Glutamatergic neuron (in vitro differentiated cells): ENCODE results near the gene FGD5. TPM values are rescaled to one million over a fixed set of nuclear protein-coding genes. Genes with fewer than 3 reads are reported as not detected.
"Not testable (repeated sequence)": the region's sequence is repeated elsewhere in the genome, so short reads cannot be mapped to it uniquely, and the experiment has no call there.

Experiments used
- DNase-seq: peaks from one replicate; pipeline ENCODE4 v3.0.0; 2022
- H3K27ac Mint-ChIP-seq: one replicate; pipeline ENCODE4 v1.8.0; 2020; ENCODE audit warnings: mild to moderate bottlenecking, mixed read lengths, inconsistent platforms; ENCODE audit not compliant: unreplicated experiment
- H3K27me3 Mint-ChIP-seq: one replicate; pipeline ENCODE4 v1.8.0; 2020; ENCODE audit warnings: mild to moderate bottlenecking, moderate library complexity, mixed read lengths, inconsistent platforms; ENCODE audit not compliant: unreplicated experiment
- H3K36me3 Mint-ChIP-seq: one replicate; pipeline ENCODE4 v1.8.0; 2020; ENCODE audit warnings: mild to moderate bottlenecking, mixed read lengths, inconsistent platforms; ENCODE audit not compliant: unreplicated experiment
- H3K4me1 Mint-ChIP-seq: one replicate; pipeline ENCODE4 v1.8.0; 2020; ENCODE audit warnings: mild to moderate bottlenecking, low read depth, mixed read lengths, inconsistent platforms; ENCODE audit not compliant: unreplicated experiment
- H3K4me3 Mint-ChIP-seq: one replicate; pipeline ENCODE4 v1.8.0; 2020; ENCODE audit warnings: mild to moderate bottlenecking, mixed read lengths, inconsistent platforms; ENCODE audit not compliant: unreplicated experiment
- H3K9me3 Mint-ChIP-seq: one replicate; pipeline ENCODE4 v1.8.0; 2020; ENCODE audit warnings: mild to moderate bottlenecking, moderate library complexity, mixed read lengths, inconsistent platforms; ENCODE audit not compliant: unreplicated experiment
- CTCF ChIP-seq: fragments of 200-600 bp; sonication (generic); IDR thresholded peaks from one replicate; pipeline ENCODE4 v1.5.0; 2021; ENCODE audit not compliant: partially characterized antibody, unreplicated experiment
- total RNA-seq: library from RNA; stranded (reverse); fragmentation: NEBNext Ultra II Directional; extraction: Animal tissue kit (Norgen Biotek cat#: 25700); gene quantifications from one replicate; pipeline ENCODE4 v1.2.1, GENCODE V29; 2021; ENCODE audit not compliant: unreplicated experiment

The FGD5 gene
- total RNA-seq, 1 donor from 2014 or later = 3.1 TPM

DNA sequence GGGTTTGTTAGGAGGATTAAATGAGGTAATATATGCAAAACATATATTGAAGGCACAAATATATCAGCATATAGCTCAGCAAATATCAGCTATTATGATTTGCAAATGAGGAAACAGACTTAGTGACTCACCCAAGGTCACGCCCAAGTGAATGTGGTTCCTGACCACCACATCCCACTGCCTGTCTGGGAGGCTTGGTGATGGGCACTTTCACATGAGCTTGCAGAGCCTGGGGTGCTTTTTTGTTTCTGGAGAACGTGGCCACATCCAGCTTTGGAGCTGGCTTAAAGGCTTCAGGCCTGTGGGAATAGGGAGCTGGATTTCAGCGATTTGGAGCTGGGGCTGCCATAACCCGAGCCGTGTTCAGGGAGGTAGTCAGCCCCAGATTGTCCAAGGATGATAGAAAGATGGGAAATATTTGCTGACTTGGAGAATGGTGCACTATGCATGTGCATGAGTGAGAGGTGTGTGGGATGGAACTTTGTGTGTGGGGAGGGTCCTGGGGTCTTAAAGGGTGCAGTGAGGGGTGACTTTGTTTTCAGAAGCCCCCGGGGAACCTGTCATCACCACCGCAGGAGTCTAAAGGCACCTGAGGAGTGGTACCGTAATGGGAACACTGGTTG lies 12.0 kb upstream of the FGD5 start:
- H3K4me1 Mint-ChIP-seq = no peaks in the 10 kb centered on the region
- no peak overlapping the region for H3K27ac Mint-ChIP-seq
- peaks cover 16% of the 10 kb centered on the region for H3K27me3 Mint-ChIP-seq
- TF ChIP-seq CTCF = no peak
- peaks cover 2% of the 10 kb centered on the region for H3K9me3 Mint-ChIP-seq
- DNase-seq = no peak
- H3K36me3 Mint-ChIP-seq = no peaks in the 10 kb centered on the region
- H3K4me3 Mint-ChIP-seq = no peak overlapping the region

DNA sequence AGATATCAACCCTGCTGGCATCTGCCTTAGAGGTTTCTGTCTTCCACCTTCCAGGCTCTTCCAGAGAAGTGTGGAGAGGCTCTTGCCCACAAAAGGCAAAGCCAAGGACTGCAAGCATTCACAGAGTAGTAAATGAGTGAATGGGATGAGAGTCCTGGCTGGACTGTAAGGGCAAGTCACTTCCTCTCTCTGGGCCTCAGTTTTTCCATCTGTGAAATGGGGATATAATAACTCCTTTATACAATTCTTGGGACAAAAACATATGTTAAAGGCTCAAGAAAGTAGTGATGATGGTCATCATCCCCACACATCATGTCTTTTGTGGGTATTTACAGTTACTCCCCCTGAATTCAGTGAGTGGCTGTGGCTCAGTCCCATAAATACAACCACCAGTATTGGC lies 10.7 kb upstream of the FGD5 start:
- no peak overlapping the region for H3K27ac Mint-ChIP-seq
- H3K36me3 Mint-ChIP-seq = no peaks in the 10 kb centered on the region
- no peak for TF ChIP-seq CTCF
- peaks cover 16% of the 10 kb centered on the region for H3K27me3 Mint-ChIP-seq
- no peaks in the 10 kb centered on the region for H3K4me1 Mint-ChIP-seq
- peaks cover 2% of the 10 kb centered on the region for H3K9me3 Mint-ChIP-seq
- no peak for DNase-seq
- no peak overlapping the region for H3K4me3 Mint-ChIP-seq

- Mint-ChIP-seq H3K4me1 (no peaks in the 10 kb centered on the region), H3K27me3 (peaks cover 16% of the 10 kb centered on the region), H3K9me3 (peaks cover 4% of the 10 kb centered on the region), H3K27ac (no peak overlapping the region), H3K36me3 (no peaks in the 10 kb centered on the region), H3K4me3 (no peak overlapping the region)
- TF ChIP-seq CTCF = no peak
- DNase-seq = no peak
These were observed 10.1 kb upstream of the FGD5 start for GRCh38 chr3:14808502-14809266.

- Mint-ChIP-seq H3K4me3 (peak overlapping the region; percentile 75), H3K27me3 (peaks cover 16% of the 10 kb centered on the region)
- not testable (repeated sequence) for H3K9me3 Mint-ChIP-seq, H3K4me1 Mint-ChIP-seq, H3K36me3 Mint-ChIP-seq, DNase-seq, H3K27ac Mint-ChIP-seq
These were observed 9.2 kb upstream of the FGD5 start for GRCh38 chr3:14809611-14810010.

- H3K4me1 Mint-ChIP-seq = peaks cover 9% of the 10 kb centered on the region
- DNase-seq = peak; percentile 40
- H3K9me3 Mint-ChIP-seq = peaks cover 8% of the 10 kb centered on the region
- no peaks in the 10 kb centered on the region for H3K36me3 Mint-ChIP-seq
- H3K27ac Mint-ChIP-seq = no peak overlapping the region
- H3K4me3 Mint-ChIP-seq = peak overlapping the region; percentile 75
- no peak for TF ChIP-seq CTCF
- H3K27me3 Mint-ChIP-seq = peaks cover 22% of the 10 kb centered on the region
These were observed 8.5 kb upstream of the FGD5 start for GRCh38 chr3:14810070-14810791.
